ENCODE measurements around the gene FOXA1.

Gene FOXA1

GRCh38 chr14:37602605-37603453 lies 7.8 kb upstream of the FOXA1 start:
- no peak for DNase-seq (ENCODE audit: low read depth)

- DNase-seq (ENCODE audit: low read depth), result no peak
Measured at GRCh38 chr14:37601865-37602264, 6.8 kb upstream of the FOXA1 start.

- no peak for DNase-seq (ENCODE audit: low read depth)
Measured at GRCh38 chr14:37600880-37601741, 6.1 kb upstream of the FOXA1 start.

GRCh38 chr14:37599507-37600368 lies 4.7 kb upstream of the FOXA1 start:
- DNase-seq (ENCODE audit: low read depth), result no peak

GRCh38 chr14:37598747-37599506 lies 3.9 kb upstream of the FOXA1 start:
- no peak for DNase-seq (ENCODE audit: low read depth)

GRCh38 chr14:37597914-37598746 lies 3.1 kb upstream of the FOXA1 start:
- no peak for DNase-seq (ENCODE audit: low read depth)

- DNase-seq (ENCODE audit: low read depth), result peak; percentile 15
Measured at GRCh38 chr14:37597538-37597913, 2.5 kb upstream of the FOXA1 start.

GRCh38 chr14:37596790-37597472 lies 1.9 kb upstream of the FOXA1 start:
- DNase-seq (ENCODE audit: low read depth), result no peak

- DNase-seq (ENCODE audit: low read depth), result no peak
Measured at GRCh38 chr14:37595809-37596621, 966 bp upstream of the FOXA1 start.

- DNase-seq (ENCODE audit: low read depth), result peak; percentile 58
Measured at GRCh38 chr14:37594238-37594970, 645 bp downstream of the FOXA1 start.

- DNase-seq (ENCODE audit: low read depth), result no peak
Measured at GRCh38 chr14:37593511-37594237, 1.4 kb downstream of the FOXA1 start.

GRCh38 chr14:37592482-37593408 lies 2.3 kb downstream of the FOXA1 start:
- no peak for DNase-seq (ENCODE audit: low read depth)

GRCh38 chr14:37591941-37592481 lies 3.0 kb downstream of the FOXA1 start:
- no peak for DNase-seq (ENCODE audit: low read depth)

- DNase-seq (ENCODE audit: low read depth), result no peak
Measured at GRCh38 chr14:37591311-37591940, 3.6 kb downstream of the FOXA1 start.

- DNase-seq (ENCODE audit: low read depth), result no peak
Measured at GRCh38 chr14:37590428-37591139, 4.5 kb downstream of the FOXA1 start.
